Left lobe of liver (tissue), 2 donors: Measurements from ENCODE around the gene ERCC5. TPM values are rescaled to one million over a fixed set of nuclear protein-coding genes. Genes with fewer than 3 reads are reported as not detected.
A peak's percentile ranks its signal among the peaks of the same experiment; 100 is the strongest.

Experiments used
- ATAC-seq: fragments of 200-7000 bp; cut with Tn5 transposase; one replicate; pipeline ENCODE4 v1.9.1; 2020; ENCODE audit warnings: mild to moderate bottlenecking, moderate library complexity
- DNase-seq: peaks from one replicate; pipeline ENCODE4 v3.0.0-alpha.2; 2020; ENCODE audit warnings: low spot score
- total RNA-seq: library from RNA; stranded (reverse); gene quantifications from one replicate; pipeline ENCODE4 v1.2.1, GENCODE V29; 2021
- donor health status: DM: no; HTN: no; CAD: no; lungs with moderate emphysema.
- donor health status: DM: no; HTN: yes; CAD: no.

ERCC5 gene
- total RNA-seq, 1 donor from 2014 or later: 23.9 TPM

GRCh38 chr13:102839462-102839861 is 6.4 kb upstream of the ERCC5 start:
- DNase-seq (no peak), ATAC-seq (peak; percentile 26)

GRCh38 chr13:102845289-102845629 is 573 bp upstream of the ERCC5 start:
- DNase-seq: no peak
- peak; percentile 34 for ATAC-seq

GRCh38 chr13:102846261-102847015 is 606 bp downstream of the ERCC5 start:
- DNase-seq: no peak

DNA sequence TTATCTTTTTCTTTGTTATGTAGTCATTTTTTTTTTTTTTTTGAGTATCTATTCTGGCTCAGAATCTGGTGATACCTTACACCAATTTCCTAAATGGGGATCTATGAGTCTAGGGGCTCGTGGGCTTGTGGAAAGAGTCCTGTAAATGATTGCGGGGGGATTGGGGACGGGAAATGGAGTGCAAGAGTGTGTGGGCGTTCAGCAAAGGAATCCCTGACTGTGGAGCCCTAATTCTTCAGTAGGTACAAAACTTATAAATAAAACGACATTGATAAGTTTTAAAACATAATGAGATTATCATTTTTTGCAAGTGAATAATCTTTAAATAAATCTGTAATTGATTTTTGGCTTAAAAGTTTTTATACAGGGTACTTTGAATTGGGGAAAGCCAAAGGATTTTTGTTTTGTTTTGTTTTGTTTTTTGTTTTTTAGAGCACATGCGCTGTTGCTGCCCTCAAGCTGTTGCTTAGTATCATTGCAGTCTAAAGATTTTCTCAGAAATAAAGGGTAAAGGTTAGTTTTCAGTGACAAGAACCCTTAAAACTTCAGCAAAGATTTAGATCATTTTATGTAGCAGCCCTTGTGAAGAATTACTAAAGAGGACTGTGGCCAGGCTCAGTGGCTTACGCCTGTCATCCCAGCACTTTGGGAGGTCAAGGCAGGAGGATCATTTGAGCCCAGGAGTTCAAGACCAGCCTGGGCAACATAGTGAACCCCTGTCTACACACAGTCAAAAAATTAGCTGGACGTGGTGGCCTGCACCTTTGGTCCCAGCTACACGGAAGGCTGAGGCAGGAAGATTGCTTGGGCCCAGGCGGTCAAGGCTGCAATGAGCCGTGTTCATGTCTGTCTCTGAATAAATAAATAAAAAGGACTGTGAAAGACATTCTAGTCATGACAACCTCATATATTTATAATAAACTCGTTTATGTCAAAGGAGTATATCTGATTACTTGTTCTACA is 1.7 kb downstream of the ERCC5 start:
- peak; percentile 37 for ATAC-seq
- DNase-seq: no peak

More at GRCh38 chr13:102846261-102847015, 606 bp downstream of the ERCC5 start:
- peak; percentile 28 for ATAC-seq

DNA sequence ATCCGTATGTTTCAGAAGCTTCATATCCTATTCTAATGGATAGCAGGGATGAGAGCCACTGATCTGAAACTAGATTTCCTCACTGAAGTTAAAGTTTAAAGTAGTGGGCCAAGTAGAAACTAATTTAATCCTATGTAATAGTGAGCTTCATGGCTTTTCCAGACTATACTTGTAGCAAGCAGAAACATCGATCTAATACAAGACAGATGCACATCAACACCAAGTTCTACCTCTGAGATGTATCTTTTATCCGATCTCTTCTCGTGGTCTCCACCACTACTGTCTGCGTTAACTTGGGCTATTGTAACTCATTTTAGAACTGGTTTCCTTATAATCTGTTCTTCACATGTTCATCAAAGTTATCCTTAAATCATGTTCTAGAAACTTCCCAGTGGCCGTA is 3.1 kb downstream of the ERCC5 start:
- DNase-seq (no peak), ATAC-seq (no peak)

GRCh38 chr13:102852556-102852955 is 6.7 kb downstream of the ERCC5 start:
- ATAC-seq (no peak), DNase-seq (no peak)

DNA sequence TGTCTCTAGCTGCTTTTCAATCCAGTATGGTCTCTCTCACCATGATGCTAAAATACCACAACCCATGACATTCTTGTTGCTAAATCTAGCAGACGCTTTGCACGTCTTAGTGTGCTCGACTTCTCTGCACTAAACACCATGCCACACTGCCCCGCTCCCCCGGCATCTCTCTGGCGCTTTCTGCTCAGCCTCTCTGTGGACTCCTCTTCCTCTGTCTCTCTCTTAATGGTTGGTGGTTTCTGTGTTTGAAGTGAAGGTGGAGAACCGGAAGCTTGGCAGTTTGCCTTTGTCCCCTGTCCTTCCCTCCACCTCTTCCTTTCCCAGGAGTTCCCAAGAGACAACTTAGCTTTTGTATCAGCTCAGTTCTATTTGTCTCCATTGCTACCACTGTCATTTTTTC is 8.8 kb downstream of the ERCC5 start:
- ATAC-seq (no peak), DNase-seq (no peak)

DNA sequence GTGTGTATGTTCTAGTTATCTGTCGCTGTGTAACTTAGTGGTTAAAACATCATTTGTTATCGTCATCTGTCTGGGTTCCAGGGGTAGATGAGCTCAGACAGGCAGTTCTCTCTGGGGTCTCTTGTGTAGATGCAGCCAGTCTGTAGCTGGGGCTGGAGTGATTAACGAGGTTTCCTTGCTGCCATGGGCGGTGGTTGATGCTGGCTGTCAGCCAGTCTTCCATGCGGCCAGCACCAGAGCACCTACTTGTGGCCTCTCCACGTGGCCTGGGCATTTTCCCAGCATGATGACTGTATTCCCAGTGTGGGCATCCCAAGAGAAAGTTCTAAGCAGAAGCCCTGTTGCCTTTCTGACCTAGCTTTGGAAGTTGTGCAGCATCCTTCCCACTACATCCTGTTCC is 10.7 kb downstream of the ERCC5 start:
- DNase-seq: peak; percentile 56
- ATAC-seq: peak; percentile 82

DNA sequence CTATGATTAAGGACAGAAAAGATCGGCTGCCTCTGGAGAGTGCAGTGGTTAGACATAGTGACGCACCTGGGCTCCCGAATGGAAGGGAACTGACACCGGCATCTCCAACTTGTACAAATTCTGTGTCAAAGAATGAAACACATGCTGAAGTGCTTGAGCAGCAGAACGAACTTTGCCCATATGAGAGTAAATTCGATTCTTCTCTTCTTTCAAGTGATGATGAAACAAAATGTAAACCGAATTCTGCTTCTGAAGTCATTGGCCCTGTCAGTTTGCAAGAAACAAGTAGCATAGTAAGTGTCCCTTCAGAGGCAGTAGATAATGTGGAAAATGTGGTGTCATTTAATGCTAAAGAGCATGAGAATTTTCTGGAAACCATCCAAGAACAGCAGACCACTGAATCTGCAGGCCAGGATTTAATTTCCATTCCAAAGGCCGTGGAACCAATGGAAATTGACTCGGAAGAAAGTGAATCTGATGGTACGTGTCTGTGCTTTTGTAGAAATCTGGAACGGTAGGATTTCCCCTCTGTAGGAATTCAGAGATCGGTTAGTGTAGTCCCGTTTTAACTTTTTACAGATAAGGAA is 16.9 kb downstream of the ERCC5 start:
- ATAC-seq (peak; percentile 18), DNase-seq (no peak)

DNA sequence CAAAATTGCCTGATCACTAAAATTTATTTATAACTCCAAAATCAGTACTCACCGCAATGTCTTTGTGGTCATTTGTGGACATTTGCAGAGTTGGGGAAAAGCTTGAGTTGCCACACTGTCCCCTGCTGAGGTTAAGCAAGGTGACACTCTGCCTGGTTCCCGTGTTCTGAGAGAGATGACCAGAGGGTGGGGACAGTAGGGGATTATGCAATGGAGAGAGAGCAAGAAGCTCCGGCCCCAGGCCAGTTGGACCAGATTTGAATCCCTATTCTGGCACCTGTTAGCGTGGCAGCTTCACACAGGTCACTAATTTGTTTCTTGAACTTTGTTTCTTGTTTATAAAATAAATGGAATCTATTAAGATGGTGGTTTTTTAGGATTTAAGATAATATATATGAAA is 17.8 kb downstream of the ERCC5 start:
- ATAC-seq (peak; percentile 96), DNase-seq (peak; percentile 89)

- ATAC-seq (no peak), DNase-seq (no peak)
Observed at GRCh38 chr13:102868366-102868936, 22.6 kb downstream of the ERCC5 start.

DNA sequence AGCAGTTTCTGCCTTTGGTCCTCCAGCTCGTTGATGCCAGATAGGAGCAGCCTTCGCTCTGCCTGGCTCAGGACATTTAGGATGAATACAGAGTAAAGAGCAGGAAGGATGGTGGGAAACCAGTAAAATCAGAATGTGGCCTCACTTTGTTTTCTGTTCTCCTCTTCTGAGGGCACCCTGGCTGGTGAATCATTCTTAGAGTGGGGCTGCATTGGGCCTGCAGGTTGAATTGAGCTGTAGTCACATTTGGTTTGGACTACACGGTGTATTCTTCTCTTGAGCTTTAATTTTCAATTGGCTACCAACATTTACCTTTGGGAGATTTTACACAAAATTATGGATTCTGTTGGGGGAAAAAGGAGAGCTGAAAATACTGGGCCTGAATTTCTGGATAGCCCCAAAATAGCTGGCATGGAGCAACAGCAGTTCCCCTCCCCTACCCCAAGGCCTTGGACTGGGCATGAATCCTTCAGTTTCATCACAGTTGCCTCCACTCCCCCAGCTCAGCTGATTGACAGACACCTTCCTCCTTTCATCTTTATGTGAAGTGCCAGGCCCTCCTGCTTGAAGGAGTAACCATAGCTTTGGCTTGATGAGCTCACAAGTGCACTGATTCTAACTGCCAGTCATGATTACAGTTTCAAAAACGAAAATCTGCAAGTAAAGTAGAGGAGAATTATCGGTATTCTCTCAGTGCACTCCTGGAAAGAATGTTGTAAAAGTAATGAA is 24.3 kb downstream of the ERCC5 start:
- ATAC-seq (peak; percentile 60), DNase-seq (no peak)

- ATAC-seq: peak; percentile 94
- no peak for DNase-seq
Observed at GRCh38 chr13:102870677-102871415, 25.0 kb downstream of the ERCC5 start.

DNA sequence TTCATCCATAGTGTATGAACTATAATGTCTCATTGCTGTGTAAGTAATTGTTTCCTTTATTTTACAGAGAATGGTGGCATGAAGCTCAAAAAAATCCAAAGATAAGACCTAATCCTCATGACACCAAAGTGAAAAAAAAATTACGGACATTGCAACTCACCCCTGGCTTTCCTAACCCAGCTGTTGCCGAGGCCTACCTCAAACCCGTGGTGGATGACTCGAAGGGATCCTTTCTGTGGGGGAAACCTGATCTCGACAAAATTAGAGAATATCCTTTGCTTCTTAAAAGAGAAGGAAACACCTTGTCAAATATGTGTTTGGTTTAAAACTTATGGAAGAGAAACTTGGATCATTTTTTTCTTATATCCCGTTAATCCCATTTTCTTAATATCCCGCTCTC is 26.3 kb downstream of the ERCC5 start:
- no peak for DNase-seq
- ATAC-seq: no peak

DNA sequence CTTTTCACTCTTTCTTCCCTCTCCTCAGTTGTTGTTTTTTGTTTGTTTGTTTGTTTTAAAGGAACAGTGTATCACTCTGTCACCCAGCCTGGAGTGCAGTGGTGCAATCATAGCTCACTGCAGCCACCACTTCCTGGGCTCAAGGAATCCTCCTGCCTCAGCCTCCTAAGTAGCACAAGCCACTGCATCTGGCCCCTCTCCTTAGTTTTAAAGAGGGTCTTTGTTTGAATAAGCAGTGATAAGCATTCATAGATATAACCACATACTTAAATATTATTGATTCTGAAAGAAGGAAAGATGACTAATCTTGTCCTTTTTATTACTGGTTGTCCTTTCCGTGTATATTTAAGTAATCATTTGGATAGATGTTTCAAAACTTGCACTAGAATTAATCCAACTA is 26.7 kb downstream of the ERCC5 start:
- ATAC-seq (no peak), DNase-seq (no peak)

DNA sequence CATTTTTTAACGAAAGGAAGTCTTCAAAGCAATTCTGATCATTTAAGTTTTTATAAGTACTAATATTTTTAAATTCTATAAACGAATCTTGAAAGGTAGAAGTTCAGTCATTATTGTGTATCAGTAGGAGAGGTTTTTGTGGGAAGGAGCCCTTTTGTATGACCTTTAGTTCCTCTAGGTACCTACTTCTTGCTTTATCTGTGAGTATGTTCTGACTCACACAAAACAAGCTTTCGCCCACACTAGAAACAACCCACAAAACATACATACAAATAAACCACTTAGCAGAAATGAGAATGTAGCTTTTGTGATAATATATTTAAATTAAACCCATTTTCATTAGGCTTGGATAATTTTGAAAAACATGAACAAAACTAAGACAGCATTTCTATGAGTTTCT is 27.8 kb downstream of the ERCC5 start:
- no peak for DNase-seq

DNA sequence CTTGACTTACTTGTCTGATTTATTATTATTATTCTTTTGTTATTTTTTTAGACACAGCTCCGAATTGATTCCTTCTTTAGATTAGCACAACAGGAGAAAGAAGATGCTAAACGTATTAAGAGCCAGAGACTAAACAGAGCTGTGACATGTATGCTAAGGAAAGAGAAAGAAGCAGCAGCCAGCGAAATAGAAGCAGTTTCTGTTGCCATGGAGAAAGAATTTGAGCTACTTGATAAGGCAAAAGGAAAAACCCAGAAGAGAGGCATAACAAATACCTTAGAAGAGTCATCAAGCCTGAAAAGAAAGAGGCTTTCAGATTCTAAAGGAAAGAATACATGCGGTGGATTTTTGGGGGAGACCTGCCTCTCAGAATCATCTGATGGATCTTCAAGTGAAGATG is 29.4 kb downstream of the ERCC5 start:
- DNase-seq: no peak

More for the DNA sequence above, 27.8 kb downstream of the ERCC5 start:
- no peak for ATAC-seq

DNA sequence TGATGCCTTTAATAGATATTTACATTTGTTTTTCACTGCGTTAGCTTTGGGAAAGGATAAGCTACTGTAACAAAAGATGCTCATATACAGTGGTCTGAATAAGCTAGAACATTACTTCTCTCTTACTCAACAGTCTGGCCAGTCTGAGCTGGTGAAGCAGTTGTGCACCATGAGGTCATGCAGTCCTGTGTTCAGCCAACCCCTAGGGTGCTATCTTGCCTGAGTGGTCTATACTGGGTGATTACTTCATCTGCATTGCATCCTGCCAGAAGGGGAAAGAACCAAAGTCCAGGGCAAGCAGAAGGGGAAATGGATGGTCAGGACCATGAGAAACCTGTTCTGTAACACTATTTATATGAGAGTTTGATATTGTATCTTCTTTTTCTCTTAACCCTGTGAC is 31.5 kb downstream of the ERCC5 start:
- DNase-seq (no peak), ATAC-seq (peak; percentile 27)

More for the DNA sequence above, 29.4 kb downstream of the ERCC5 start:
- ATAC-seq: no peak

GRCh38 chr13:102878481-102878880 is 32.6 kb downstream of the ERCC5 start:
- ATAC-seq: no peak
- no peak for DNase-seq
